Daoy (cell line): ENCODE data around the gene GOLGA6D. TPM values are rescaled to one million over a fixed set of nuclear protein-coding genes. Genes with fewer than 3 reads are reported as not detected.
"Not testable (repeated sequence)": the region's sequence is repeated elsewhere in the genome, so short reads cannot be mapped to it uniquely, and the experiment has no call there.

Source experiments
- DNase-seq: peaks from one replicate; pipeline ENCODE4 v3.0.0-alpha.2; 2015; ENCODE audit warnings: low read depth
- total RNA-seq: library from RNA; depleted of rRNA; stranded (reverse); fragments of >200 nt; shearing (Covaris generic); gene quantifications from 2 replicates; pipeline ENCODE4 v1.2.3, GENCODE V29; 2014; rRNA removed

The GOLGA6D gene
- total RNA-seq = not detected in 2 replicates

- DNase-seq = not testable (repeated sequence)
Observed at GRCh38 chr15:75282572-75282971, at the start of gene GOLGA6D. Gene GOLGA6D (plus strand): TSS chr15:75282835. CDS start chr15:75282876, 41 bp downstream.

GRCh38 chr15:75233504-75234190, 49.0 kb upstream of the GOLGA6D start:
- no peak for DNase-seq

- no peak for DNase-seq
Observed at GRCh38 chr15:75234191-75234810, 48.3 kb upstream of the GOLGA6D start.

GRCh38 chr15:75235051-75235673, 47.5 kb upstream of the GOLGA6D start:
- DNase-seq = no peak

- DNase-seq = no peak
Observed at GRCh38 chr15:75235760-75236729, 46.6 kb upstream of the GOLGA6D start.

GRCh38 chr15:75237316-75237982, 45.2 kb upstream of the GOLGA6D start:
- no peak for DNase-seq

GRCh38 chr15:75238150-75238549, 44.5 kb upstream of the GOLGA6D start:
- no peak for DNase-seq

- DNase-seq = not testable (repeated sequence)
Observed at GRCh38 chr15:75245741-75246140, 36.9 kb upstream of the GOLGA6D start.

GRCh38 chr15:75248991-75249390, 33.6 kb upstream of the GOLGA6D start:
- not testable (repeated sequence) for DNase-seq

- DNase-seq = no peak
Observed at GRCh38 chr15:75249726-75250125, 32.9 kb upstream of the GOLGA6D start.

GRCh38 chr15:75251343-75251742, 31.3 kb upstream of the GOLGA6D start:
- DNase-seq = not testable (repeated sequence)

GRCh38 chr15:75252285-75252684, 30.4 kb upstream of the GOLGA6D start:
- DNase-seq = not testable (repeated sequence)

GRCh38 chr15:75258034-75258433, 24.6 kb upstream of the GOLGA6D start, which contains the start of gene GOLGA6C:
Gene GOLGA6C (plus strand): TSS chr15:75258334. CDS start chr15:75258599, 265 bp downstream.
- not testable (repeated sequence) for DNase-seq

- DNase-seq = not testable (repeated sequence)
Observed at GRCh38 chr15:75258620-75259343, 23.9 kb upstream of the GOLGA6D start.

GRCh38 chr15:75259873-75260272, 22.8 kb upstream of the GOLGA6D start:
- not testable (repeated sequence) for DNase-seq

- DNase-seq = not testable (repeated sequence)
Observed at GRCh38 chr15:75273751-75274359, 8.8 kb upstream of the GOLGA6D start.

- DNase-seq = peak; percentile 30
Observed at GRCh38 chr15:75274509-75275107, 8.0 kb upstream of the GOLGA6D start.

GRCh38 chr15:75275617-75276016, 7.0 kb upstream of the GOLGA6D start:
- DNase-seq = not testable (repeated sequence)

GRCh38 chr15:75278497-75278896, 4.1 kb upstream of the GOLGA6D start:
- not testable (repeated sequence) for DNase-seq
